Measurements from ENCODE around the gene ADAMTS17.

GRCh38 chr15:100222349-100222715 lies 119.4 kb downstream of the ADAMTS17 start:
- no peak for TF ChIP-seq CTCF (IDR thresholded peaks at IDR 0.05 in 2 of 3, conservative IDR thresholded peaks at IDR 0.05 in 1 of 3; ENCODE audit: borderline replicate concordance in 1 of 3, insufficient read depth in 1 of 3, low read depth in 2 of 3, low read length in 2 of 3)
- TF ChIP-seq EZH2 (IDR thresholded peaks at IDR 0.05) = no peak
- TF ChIP-seq CBX3 (IDR thresholded peaks at IDR 0.05; ENCODE audit: low read depth) = no peak
- no peak for TF ChIP-seq POLR2A (IDR thresholded peaks at IDR 0.05; ENCODE audit: borderline replicate concordance, extremely low read depth, insufficient read depth, insufficient read length)
- TF ChIP-seq, protein P1, sequence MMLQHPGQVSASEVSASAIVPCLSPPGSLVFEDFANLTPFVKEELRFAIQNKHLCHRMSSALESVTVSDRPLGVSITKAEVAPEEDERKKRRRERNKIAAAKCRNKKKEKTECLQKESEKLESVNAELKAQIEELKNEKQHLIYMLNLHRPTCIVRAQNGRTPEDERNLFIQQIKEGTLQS (IDR thresholded peaks at IDR 0.05) = no peak
- TF ChIP-seq YY1 (IDR thresholded peaks at IDR 0.05; ENCODE audit: extremely low read depth, insufficient replicate concordance, low read depth, low read length) = no peak
- no peak for TF ChIP-seq REST (IDR thresholded peaks at IDR 0.05; ENCODE audit: low read depth)
- TF ChIP-seq RAD21 (IDR thresholded peaks at IDR 0.05; ENCODE audit: low read depth) = no peak
- no peak for TF ChIP-seq EZH2phosphoT487 (IDR thresholded peaks at IDR 0.05; ENCODE audit: borderline replicate concordance)
- TF ChIP-seq ZFX (IDR thresholded peaks at IDR 0.05) = no peak

Data from HCT116 (cell line).